Inferior parietal cortex (tissue), 1 donor: ENCODE results near the gene UBB.
A peak's percentile ranks its signal among the peaks of the same experiment; 100 is the strongest.
"Not testable (repeated sequence)": the region's sequence is repeated elsewhere in the genome, so short reads cannot be mapped to it uniquely, and the experiment has no call there.

Experiments
- DNase-seq: peaks from one replicate; pipeline ENCODE4 v3.0.0-alpha.2; 2016; ENCODE audit errors: extremely low spot score

The UBB gene

DNA sequence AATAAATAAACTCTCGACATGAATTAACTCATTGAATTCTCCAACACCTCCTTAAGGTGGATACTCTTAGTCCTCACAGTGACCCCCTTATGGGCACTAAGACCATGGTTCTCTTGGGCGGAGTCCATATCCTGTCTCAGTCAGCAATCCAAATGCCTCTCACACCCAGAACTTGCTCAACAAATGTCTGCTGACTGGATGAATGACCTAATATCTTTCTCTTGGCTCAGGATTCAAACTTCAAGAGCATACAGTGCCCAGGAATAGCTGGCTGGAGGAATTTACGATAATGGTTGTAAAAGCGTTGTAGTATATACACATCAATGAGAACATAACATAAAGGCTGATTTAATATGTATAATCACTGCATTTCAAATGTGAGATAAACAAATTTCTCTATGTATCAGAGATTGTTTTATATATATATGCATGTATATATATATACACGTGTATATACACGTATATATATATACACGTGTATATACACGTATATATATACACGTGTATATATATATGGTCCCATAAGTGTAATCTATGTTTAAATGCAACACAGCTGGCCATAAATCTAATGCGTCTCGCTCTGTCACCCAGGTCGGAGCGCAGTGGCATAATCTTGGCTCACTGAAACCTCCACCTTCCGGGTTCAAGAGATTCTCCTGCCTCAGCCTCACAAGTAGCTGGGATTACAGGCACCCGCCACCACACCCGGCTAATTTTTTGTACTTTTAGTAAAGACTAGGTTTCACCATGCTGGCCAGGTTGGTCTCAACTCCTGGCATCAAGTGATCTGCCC, 6.5 kb upstream of the UBB start:
- no peak for DNase-seq

GRCh38 chr17:16377941-16378341, 3.0 kb upstream of the UBB start:
- DNase-seq, result peak; percentile 75

- DNase-seq, result no peak
These were observed 2.1 kb upstream of the UBB start for GRCh38 chr17:16378636-16379282.

GRCh38 chr17:16379654-16380053, 1.2 kb upstream of the UBB start:
- DNase-seq, result no peak

GRCh38 chr17:16381496-16381820, 567 bp downstream of the UBB start:
- DNase-seq, result peak; percentile 35

- no peak for DNase-seq
These were observed 2.3 kb downstream of the UBB start for GRCh38 chr17:16383216-16383615.

- no peak for DNase-seq
These were observed 2.9 kb downstream of the UBB start for GRCh38 chr17:16383772-16384287.

DNA sequence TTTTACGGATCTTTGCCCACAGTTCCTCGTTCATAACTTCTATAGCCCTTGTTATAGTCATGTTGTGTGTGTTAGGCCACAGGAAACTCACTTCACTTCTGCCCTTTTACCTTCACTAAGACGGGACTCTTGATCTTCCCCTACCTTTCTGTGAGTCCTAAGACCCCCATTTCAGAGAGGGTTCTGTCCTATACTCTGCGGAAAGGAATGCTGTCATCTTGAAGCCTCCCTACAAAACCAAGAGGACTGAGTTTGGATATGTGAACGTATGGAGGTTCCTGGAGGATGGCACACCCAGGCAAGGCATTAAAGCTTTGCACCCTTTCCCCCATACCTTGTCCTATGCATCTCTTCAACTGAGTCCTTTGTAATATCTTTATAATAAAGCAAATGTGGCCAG, 3.7 kb downstream of the UBB start:
- DNase-seq, result no peak

DNA sequence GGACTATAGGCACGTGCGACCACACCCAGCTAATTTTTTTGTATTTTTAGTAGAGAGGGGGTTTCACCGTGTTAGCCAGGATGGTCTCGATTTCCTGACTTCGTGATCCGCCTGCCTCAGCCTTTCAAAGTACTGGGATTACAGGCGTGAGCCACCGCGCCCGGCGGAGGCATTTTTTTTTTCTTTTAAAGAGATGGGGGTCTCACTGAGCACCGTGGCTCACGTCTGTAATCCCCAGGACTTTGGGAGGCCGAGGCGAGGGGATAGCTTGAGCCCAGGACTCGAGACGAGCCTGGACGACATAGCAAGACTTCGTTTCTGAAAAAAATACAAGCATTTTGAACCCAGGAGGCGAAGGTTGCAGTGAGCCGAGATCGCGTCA, 5.2 kb downstream of the UBB start:
- DNase-seq, result not testable (repeated sequence)

DNA sequence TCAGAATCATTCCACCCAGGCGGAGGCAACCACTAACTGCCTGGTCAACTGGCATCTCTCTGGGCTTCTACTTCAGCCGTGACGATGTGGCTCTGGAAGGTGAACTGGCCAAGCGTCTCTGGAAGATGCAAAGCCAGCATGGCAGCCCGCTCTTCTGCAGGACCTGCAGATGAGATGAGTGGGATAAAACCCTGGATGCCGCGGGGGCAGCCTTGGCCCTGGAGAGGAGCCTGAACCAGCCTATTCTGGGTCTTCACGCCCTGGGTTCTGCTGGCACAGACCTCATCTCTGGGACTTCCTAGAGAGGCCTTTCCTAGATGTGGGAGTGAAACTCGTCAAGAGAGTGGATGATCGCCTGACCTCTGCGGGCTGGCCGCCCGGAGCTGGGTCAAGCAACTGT, 10.6 kb downstream of the UBB start:
- no peak for DNase-seq

- DNase-seq, result not testable (repeated sequence)
These were observed 11.6 kb downstream of the UBB start for GRCh38 chr17:16392491-16392890.

DNA sequence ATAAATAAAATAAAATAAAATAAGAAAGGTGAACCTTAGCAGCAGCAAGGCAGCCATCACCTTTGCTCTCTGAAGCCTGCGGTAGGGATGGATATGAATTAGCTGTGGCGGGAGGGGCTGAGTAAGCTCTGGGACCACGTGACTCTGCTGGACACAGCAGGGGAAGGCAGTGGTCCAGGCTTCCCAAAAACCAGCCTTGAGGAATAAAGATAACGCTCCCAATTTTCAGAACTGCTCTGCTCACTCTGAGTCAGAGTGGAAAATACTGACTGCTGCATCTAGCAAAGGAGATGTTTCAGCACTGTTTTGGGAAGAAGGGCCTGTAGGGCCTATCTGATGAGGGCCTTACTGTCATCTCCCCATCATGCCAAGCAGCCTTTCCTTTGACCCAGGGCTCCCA, 15.0 kb downstream of the UBB start:
- DNase-seq, result not testable (repeated sequence)

DNA sequence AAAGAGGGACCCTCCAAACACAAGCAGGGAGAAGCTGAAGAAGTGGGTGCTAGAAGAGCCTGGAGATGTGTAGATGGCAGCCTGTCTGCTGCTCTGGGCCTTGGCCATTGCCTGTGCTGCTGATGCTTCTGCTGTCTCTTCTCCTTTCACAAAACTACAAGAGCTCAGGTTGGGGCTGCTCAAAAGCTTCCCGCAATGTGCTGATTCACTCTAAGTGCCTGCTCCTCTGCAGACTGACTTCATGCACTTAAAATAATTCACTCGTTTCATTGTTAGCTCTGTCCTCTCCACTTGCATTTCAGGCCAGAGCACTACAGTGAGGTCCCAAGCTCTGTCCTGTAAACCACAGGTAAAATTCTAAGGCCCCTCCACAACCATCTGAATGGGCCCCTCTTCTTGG, 15.8 kb downstream of the UBB start:
- peak; percentile 31 for DNase-seq

DNA sequence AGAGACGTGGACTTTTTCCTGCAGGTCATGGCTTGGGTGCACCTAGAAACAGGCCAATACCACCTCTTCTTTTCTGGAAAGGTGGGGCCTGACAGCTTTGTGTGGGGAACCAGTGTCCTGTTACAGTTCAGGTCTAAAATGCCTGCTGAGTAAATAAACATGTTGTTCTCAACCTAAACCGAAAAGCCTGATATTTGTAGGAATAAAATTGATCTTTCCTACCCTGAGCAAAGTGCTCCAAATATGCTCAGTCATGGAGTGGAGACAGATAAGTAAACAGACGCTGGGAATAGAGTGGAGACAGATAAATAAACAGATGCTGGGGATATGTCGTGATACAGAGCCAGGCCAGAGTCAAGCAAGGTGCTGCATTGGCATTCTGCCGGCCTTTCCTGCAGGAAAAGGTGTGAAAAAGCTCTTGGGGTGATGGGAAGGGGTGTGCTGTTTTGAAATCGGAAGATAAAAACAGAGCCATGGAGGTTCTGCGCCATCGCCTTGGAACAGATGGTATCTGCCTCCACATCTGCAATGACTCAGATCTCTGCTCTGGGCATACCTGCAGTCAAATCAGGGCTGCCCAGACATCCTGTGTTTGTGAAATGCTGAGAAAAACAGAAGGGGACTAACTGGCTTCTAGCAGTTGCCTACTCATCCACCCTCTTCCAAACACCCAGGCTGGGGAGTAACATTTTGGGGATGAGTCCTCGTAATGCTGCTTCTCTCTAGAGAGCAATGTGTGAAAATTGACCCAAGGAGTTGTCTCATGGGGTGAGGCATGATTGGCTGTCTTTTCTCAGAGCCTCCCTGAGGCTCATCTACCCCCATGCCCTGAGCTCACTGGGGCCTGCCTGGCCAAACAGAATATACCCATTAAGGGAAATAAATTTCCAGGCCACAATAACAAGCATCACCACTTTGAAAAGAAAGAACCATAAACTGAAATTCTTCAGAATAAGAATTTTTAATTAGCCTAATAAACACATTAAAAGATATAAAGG, 17.7 kb downstream of the UBB start:
- peak; percentile 47 for DNase-seq

- not testable (repeated sequence) for DNase-seq
These were observed 23.0 kb downstream of the UBB start for GRCh38 chr17:16403847-16404246.

DNA sequence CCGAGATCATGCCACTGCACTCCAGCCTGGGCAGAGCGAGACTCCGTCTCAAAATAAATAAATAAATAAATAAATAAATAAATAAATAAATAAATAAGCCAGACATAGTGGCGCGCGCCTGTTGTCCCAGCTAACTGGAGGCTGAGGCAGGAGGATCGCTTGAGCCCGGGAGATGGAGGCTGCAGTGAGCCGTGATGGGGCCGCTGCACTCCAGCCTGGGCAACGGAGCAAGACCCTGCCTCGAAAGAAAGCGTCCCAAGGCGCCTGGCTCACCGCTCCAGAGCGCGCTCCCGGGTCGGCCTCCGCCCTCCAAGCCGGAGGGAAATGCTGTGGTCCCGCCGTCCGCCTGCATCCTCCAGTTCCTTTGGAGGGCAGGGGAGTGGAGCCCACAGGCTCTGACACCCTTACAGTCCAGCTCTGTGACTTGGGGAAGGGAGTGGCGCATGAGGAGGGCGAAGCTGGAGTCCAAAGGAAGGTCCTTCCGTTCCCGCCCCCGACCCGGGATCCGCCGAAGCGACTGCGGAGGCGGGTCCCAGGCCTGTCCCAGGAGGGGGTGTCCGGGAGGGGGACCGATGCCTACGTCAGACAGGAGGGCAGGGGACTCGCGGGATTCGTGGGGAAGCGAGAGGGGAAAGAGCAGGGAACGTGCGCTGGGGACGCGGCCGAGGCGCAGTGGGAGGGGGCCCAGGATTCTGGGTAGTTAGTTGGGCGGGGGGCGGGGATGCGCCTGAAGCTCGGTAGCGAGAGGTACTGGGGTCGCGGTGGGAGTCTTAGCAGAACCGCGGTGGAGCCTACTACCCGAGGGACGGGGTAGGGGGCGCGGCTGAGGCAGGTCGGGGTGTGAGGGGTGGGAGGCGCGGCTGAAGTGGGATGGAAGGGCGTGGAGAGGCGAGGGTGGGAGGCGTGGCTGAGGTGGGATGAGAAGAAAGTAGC, 26.1 kb downstream of the UBB start:
- DNase-seq, result no peak

GRCh38 chr17:16407911-16408588, 27.2 kb downstream of the UBB start:
- DNase-seq, result peak; percentile 68

GRCh38 chr17:16415031-16415924, 34.4 kb downstream of the UBB start, which contains the start of gene TRPV2:
TSS of gene TRPV2 (plus strand) at chr17:16415571. CDS start at chr17:16417669, 2,098 bp downstream.
- no peak for DNase-seq

GRCh38 chr17:16417399-16417798, 36.5 kb downstream of the UBB start:
- DNase-seq, result no peak
